HepG2 (cell line): ENCODE data around the gene ATPAF2. TPM values are rescaled to one million over a fixed set of nuclear protein-coding genes. Genes with fewer than 3 reads are reported as not detected.

Experiments used
- ARNT2 ChIP-seq: sonication (generic); formaldehyde crosslinking; IDR thresholded peaks from 2 replicates; pipeline ENCODE4 v1.8.0; 2022; ENCODE audit warnings: mild to moderate bottlenecking, low read depth, missing genetic modification reagents, moderate library complexity
- CBX1 ChIP-seq: IDR thresholded peaks from one replicate; pipeline ENCODE4 v1.6.1; 2016; ENCODE audit warnings: antibody characterized with exemption, low read depth
- CCDC6 ChIP-seq: sonication (generic); formaldehyde crosslinking; IDR thresholded peaks from 2 replicates; pipeline ENCODE4 v1.8.1; 2022; ENCODE audit warnings: mild to moderate bottlenecking, missing genetic modification reagents, moderate library complexity
- DNMT1 ChIP-seq: sonication (generic); formaldehyde crosslinking; IDR thresholded peaks from 2 replicates; pipeline ENCODE4 v1.5.1; 2020; ENCODE audit warnings: mild to moderate bottlenecking, missing genetic modification reagents
- ELF3 ChIP-seq: IDR thresholded peaks from 2 replicates; pipeline ENCODE4 v1.6.1; 2016; ENCODE audit warnings: missing genetic modification reagents, missing compliant biosample characterization
- FUBP1 ChIP-seq: sonication (generic); formaldehyde crosslinking; IDR thresholded peaks from 2 replicates; pipeline ENCODE4 v1.5.1; 2020; ENCODE audit warnings: missing genetic modification reagents, mild to moderate bottlenecking, borderline replicate concordance
- MLX ChIP-seq: IDR thresholded peaks from 2 replicates; pipeline ENCODE4 v1.6.1; 2016
- PAF1 ChIP-seq: IDR thresholded peaks from 2 replicates; pipeline ENCODE4 v1.6.1; 2016; ENCODE audit warnings: missing genetic modification reagents, missing compliant biosample characterization
- POLR2AphosphoS5 ChIP-seq: IDR thresholded peaks from 2 replicates; pipeline ENCODE4 v1.6.1; 2012; ENCODE audit warnings: low read depth, low read length
- PRDM4 ChIP-seq: sonication (generic); formaldehyde crosslinking; IDR thresholded peaks from 2 replicates; pipeline ENCODE4 v1.9.0; 2021; ENCODE audit warnings: missing genetic modification reagents, borderline replicate concordance
- RBFOX2 ChIP-seq: fragments of 200-400 bp; formaldehyde crosslinking; IDR thresholded peaks from 2 replicates; pipeline ENCODE4 v1.6.1; 2017; ENCODE audit warnings: low read depth, mild to moderate bottlenecking, low read length
- REPIN1 ChIP-seq: sonication (generic); formaldehyde crosslinking; IDR thresholded peaks from 2 replicates; pipeline ENCODE4 v1.8.0; 2022; ENCODE audit warnings: missing genetic modification reagents, low read depth, mild to moderate bottlenecking, borderline replicate concordance
- RORA ChIP-seq: sonication (generic); formaldehyde crosslinking; IDR thresholded peaks from 2 replicates; pipeline ENCODE4 v1.5.0; 2020; ENCODE audit warnings: mild to moderate bottlenecking, missing genetic modification reagents, moderate library complexity
- SP2 ChIP-seq: sonication (generic); formaldehyde crosslinking; IDR thresholded peaks from 2 replicates; pipeline ENCODE4 v1.5.1; 2020; ENCODE audit warnings: mild to moderate bottlenecking, missing genetic modification reagents
- USF2 ChIP-seq, 2 experiments: sonication (generic) in 1 of 2; formaldehyde crosslinking in 1 of 2; IDR thresholded peaks; 2 replicates each; pipeline versions ENCODE4 v1.5.1 to v1.6.1; 2011 to 2020; ENCODE audit warnings: borderline replicate concordance in 1 of 2, low read depth in 1 of 2, low read length in 1 of 2, mild to moderate bottlenecking in 1 of 2, missing genetic modification reagents in 1 of 2, moderate library complexity in 1 of 2
- ZFY ChIP-seq: sonication (generic); formaldehyde crosslinking; IDR thresholded peaks from 2 replicates; pipeline ENCODE4 v1.4.0; 2020; ENCODE audit warnings: missing genetic modification reagents
- ZMAT3 ChIP-seq: sonication (generic); formaldehyde crosslinking; conservative IDR thresholded peaks from 2 replicates; pipeline ENCODE4 v1.7.0; 2021; ENCODE audit warnings: missing genetic modification reagents
- ZNF253 ChIP-seq: sonication (generic); formaldehyde crosslinking; IDR thresholded peaks from 2 replicates; pipeline ENCODE4 v1.8.0; 2022; ENCODE audit warnings: mild to moderate bottlenecking, missing genetic modification reagents, borderline replicate concordance
- ZNF564 ChIP-seq: sonication (generic); formaldehyde crosslinking; IDR thresholded peaks from 2 replicates; pipeline ENCODE4 v1.8.1; 2023; ENCODE audit warnings: mild to moderate bottlenecking, missing genetic modification reagents
- ZNF7 ChIP-seq: IDR thresholded peaks from 2 replicates; pipeline ENCODE4 v1.6.1; 2016; ENCODE audit warnings: missing biosample characterization, missing genetic modification reagents
- ZNF75D ChIP-seq: sonication (generic); formaldehyde crosslinking; IDR thresholded peaks from 2 replicates; pipeline ENCODE4 v1.8.1; 2023; ENCODE audit warnings: missing genetic modification reagents, mild to moderate bottlenecking, borderline replicate concordance
- ZSCAN25 ChIP-seq: sonication (generic); formaldehyde crosslinking; IDR thresholded peaks from 2 replicates; pipeline ENCODE4 v1.8.0; 2022; ENCODE audit warnings: mild to moderate bottlenecking, missing genetic modification reagents
- ZSCAN31 ChIP-seq: sonication (generic); formaldehyde crosslinking; IDR thresholded peaks from 2 replicates; pipeline ENCODE4 v1.5.0; 2020; ENCODE audit warnings: low read depth, mild to moderate bottlenecking, missing genetic modification reagents
- polyA plus RNA-seq, 8 experiments: library from polyadenylated mRNA; depleted of rRNA in 3 of 8; stranded (reverse) in 7 of 8; unstranded in 1 of 8; fragments of >200 nt; fragmentation: Illumina TruSeq in 4 of 8; extraction: Trizol in 4 of 8; gene quantifications; 2 replicates each; pipeline versions ENCODE4 v1.2.1 to v1.2.3, GENCODE V29; 2011 to 2016; ENCODE audit warnings: low read depth in 4 of 8, missing spikeins in 1 of 8, mixed read lengths in 1 of 8; ENCODE audit not compliant: insufficient read depth in 1 of 8
- total RNA-seq, 5 experiments: library from RNA; depleted of rRNA; stranded (reverse); fragments of >200 nt; fragmentation: Illumina TruSeq; extraction: Trizol; gene quantifications; 2 replicates each; pipeline ENCODE4 v1.2.3, GENCODE V29; 2016; ENCODE audit warnings: low read depth in 1 of 5

Gene ATPAF2
- total and polyA plus RNA-seq, 2 of the 13 experiments (the other 11 are each of a cell fraction or from before 2014, with no cell fraction given), result 15.0 to 16.5 TPM

- TF ChIP-seq PRDM4 (CRISPR knock-in tag) (no peak), ZNF75D (CRISPR knock-in tag) (no peak), ZFY (CRISPR knock-in tag) (peak; percentile 66), SP2 (CRISPR knock-in tag) (0 out of 2 replicates have a peak, but pooled peaks have one; percentile 14), MLX (CRISPR knock-in tag) (no peak), ZNF253 (CRISPR knock-in tag) (no peak), ELF3 (CRISPR knock-in tag) (no peak), ZSCAN31 (CRISPR knock-in tag) (no peak), ARNT2 (CRISPR knock-in tag) (peak; percentile 33; the same call in 1 of the 2 replicates), ZNF7 (CRISPR knock-in tag) (no peak), PAF1 (CRISPR knock-in tag) (no peak), REPIN1 (no peak; the same call in 1 of the 2 replicates), ZNF564 (0 out of 2 replicates have a peak, but pooled peaks have one; percentile 19), FUBP1 (CRISPR knock-in tag) (no peak), CCDC6 (CRISPR knock-in tag) (0 out of 2 replicates have a peak, but pooled peaks have one; percentile 3), USF2 (IDR thresholded peaks at IDR 0.05; ENCODE audit: low read depth, low read length) (no peak), USF2 (CRISPR knock-in tag; IDR thresholded peaks at IDR 0.05; ENCODE audit: borderline replicate concordance) (no peak), POLR2AphosphoS5 (no peak), DNMT1 (CRISPR knock-in tag) (0 out of 2 replicates have a peak, but pooled peaks have one; percentile 39), RORA (no peak), ZMAT3 (CRISPR knock-in tag) (no peak; the same call in 1 of the 2 replicates), ZSCAN25 (CRISPR knock-in tag) (0 out of 2 replicates have a peak, but pooled peaks have one; percentile 29), RBFOX2 (no peak), CBX1 (no peak)
Measured at GRCh38 chr17:18039535-18040260, 730 bp upstream of the ATPAF2 start (continued).
